SK-N-SH (cell line): ENCODE results near the gene CD300A.

Experiments
- CHD2 ChIP-seq: fragments of 150-350 bp; IDR thresholded peaks from 2 replicates; pipeline ENCODE4 v1.6.1; 2018; ENCODE audit warnings: low read length; ENCODE audit not compliant: partially characterized antibody
- CTCF ChIP-seq: fragments of 200-600 bp; sonication (generic); IDR thresholded peaks from 2 replicates; pipeline ENCODE4 v1.6.1; 2017; ENCODE audit warnings: antibody characterized with exemption, mild to moderate bottlenecking, moderate library complexity
- EZH2phosphoT487 ChIP-seq: fragments of 200-600 bp; sonication (generic); IDR thresholded peaks from 2 replicates; pipeline ENCODE4 v1.6.1; 2017; ENCODE audit warnings: low read depth, mixed run types, mild to moderate bottlenecking, antibody characterized with exemption, moderate library complexity, borderline replicate concordance
- GABPA ChIP-seq: IDR thresholded peaks from 2 replicates; pipeline ENCODE4 v1.4.0; 2012; ENCODE audit warnings: low read depth, mild to moderate bottlenecking
- JUND ChIP-seq: IDR thresholded peaks from 2 replicates; pipeline ENCODE4 v1.4.0; 2012
- PBX3 ChIP-seq: IDR thresholded peaks from 2 replicates; pipeline ENCODE4; 2012
- RAD21 ChIP-seq: IDR thresholded peaks from 2 replicates; pipeline ENCODE4 v1.6.1; 2012; ENCODE audit warnings: mild to moderate bottlenecking, low read length
- REST ChIP-seq: IDR thresholded peaks from 2 replicates; pipeline ENCODE4 v1.6.1; 2012; ENCODE audit warnings: mild to moderate bottlenecking, low read depth, low read length, moderate library complexity
- RFX5 ChIP-seq: IDR thresholded peaks from 2 replicates; pipeline ENCODE4 v1.6.1; 2012; ENCODE audit warnings: mild to moderate bottlenecking, improper control_type of control experiment, low read length
- TAF1 ChIP-seq: IDR thresholded peaks from 2 replicates; pipeline ENCODE4 v1.6.1; 2012; ENCODE audit warnings: low read depth, mild to moderate bottlenecking, low read length, moderate library complexity, borderline replicate concordance
- USF1 ChIP-seq: IDR thresholded peaks from 2 replicates; pipeline ENCODE4 v1.4.0; 2012; ENCODE audit warnings: low read depth, borderline replicate concordance
- USF2 ChIP-seq: fragments of 150-350 bp; IDR thresholded peaks from 2 replicates; pipeline ENCODE4 v1.6.1; 2017; ENCODE audit warnings: antibody characterized with exemption, low read length, low read depth, borderline replicate concordance

GRCh38 chr17:74442670-74443515 is 23.5 kb upstream of the CD300A start:
- TF ChIP-seq CTCF (no peak), JUND (no peak), USF2 (no peak), EZH2phosphoT487 (no peak), REST (no peak), RFX5 (no peak), USF1 (no peak), TAF1 (no peak), PBX3 (no peak), GABPA (no peak), CHD2 (no peak), RAD21 (no peak)
